NCI-H2081 treated with DMSO at 0.1 percent for 48 hours (cell line): Measurements from ENCODE around the gene RAC2.
"Not testable (repeated sequence)": the region's sequence is repeated elsewhere in the genome, so short reads cannot be mapped to it uniquely, and the experiment has no call there.

Source experiments
- DNase-seq: peaks from one replicate; lab custom pipeline; 2025; lab: John Stamatoyannopoulos, UW

RAC2 gene

GRCh38 chr22:37234736-37235711 is 9.0 kb downstream of the RAC2 start:
- DNase-seq = no peak

DNA sequence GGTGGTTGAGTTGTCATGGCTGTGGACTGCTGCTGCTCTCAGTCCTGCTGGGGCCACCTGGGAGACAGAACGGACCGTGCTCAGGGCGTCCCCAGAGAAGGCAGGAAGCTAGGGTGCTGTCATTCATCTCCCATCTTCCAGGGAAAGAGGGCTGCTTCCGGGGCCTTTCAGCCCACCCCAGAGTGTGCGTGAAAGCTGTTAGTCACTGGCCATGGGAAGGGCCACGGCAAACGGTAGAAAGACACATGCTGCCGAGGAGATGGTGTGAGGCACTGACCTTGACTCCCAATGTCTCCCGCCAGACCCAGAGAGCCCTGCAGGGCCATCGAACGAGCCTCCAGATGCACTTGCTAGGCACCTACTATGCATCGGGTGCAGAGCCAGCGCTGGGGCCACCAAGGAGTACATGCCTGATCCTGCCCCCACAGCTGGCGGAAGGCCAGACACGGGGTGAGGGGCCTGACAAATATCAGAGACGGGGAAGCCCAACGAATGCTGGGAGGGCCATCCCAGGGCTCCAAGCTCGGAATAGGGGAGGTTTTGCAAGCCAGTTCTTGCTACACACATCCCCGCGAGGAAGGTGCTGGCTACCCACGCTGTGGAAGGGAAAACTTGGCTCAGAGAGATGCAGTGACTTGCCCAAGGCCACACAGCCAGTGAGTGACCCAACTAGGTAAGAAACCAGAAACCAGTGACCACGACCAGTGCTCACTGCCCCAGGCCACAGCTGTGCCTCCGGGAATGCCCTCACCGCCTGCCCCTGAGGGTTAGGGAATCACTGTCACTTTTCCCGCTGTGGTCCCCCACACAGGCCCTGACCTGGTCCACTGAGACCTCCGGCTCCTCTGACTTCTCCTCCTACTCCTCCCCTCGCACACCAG is 10.1 kb downstream of the RAC2 start:
- no peak for DNase-seq

DNA sequence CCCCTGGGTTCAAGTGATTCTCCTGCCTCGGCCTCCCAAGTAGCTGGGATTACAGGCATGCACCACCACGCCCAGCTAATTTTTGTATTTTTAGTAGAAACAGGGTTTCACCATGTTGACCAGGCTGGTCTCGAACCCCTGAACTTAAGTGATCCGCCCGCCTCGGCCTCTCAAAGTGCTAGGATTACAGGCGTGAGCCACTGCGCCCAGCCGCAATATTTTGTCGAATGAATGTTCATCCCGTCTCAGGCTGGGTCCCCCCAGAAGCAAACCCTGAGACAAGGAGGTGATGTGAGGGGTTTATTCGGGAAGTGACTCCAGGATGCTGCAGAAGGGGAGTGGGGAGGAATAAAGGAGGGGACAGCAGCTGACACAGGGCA is 10.7 kb downstream of the RAC2 start:
- DNase-seq = not testable (repeated sequence)

- DNase-seq = no peak
These were observed 11.7 kb downstream of the RAC2 start for GRCh38 chr22:37232140-37232998.

DNA sequence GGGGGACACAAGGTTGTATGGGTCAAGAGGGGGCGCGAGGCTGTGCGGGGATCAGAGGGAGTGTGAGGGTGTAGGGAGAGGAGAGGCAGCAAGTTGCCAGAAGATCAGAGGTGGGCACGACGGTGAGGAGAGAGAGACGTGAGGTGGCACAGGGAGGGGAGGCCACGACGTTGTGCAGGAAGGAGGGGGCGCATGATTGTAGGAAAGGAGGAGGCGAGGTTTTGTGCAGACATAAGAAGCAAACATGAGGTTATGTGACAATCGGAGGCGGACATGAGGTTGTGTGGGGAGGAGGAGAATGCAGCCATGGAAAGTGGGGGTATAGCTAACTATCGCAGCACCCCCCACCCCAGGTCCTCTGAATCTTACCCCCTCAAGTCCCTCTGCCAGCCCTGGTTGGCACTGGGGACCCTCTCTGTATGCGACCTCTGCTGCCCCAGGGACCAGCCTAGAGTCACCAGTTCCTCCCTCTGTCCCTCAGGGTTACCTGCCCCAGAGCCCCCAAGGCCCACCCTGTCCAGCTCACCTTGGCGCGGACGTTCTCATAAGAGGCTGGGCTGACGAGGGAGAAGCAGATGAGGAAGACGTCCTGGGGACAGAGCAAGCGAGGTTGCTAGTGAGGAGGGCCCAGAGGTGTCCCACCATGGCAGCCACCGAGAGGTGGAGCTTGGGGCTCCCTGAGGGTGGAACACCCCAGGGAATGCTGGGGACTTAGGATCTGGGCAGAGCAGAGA is 12.5 kb downstream of the RAC2 start:
- no peak for DNase-seq

GRCh38 chr22:37230673-37231405 is 13.2 kb downstream of the RAC2 start:
- no peak for DNase-seq

DNA sequence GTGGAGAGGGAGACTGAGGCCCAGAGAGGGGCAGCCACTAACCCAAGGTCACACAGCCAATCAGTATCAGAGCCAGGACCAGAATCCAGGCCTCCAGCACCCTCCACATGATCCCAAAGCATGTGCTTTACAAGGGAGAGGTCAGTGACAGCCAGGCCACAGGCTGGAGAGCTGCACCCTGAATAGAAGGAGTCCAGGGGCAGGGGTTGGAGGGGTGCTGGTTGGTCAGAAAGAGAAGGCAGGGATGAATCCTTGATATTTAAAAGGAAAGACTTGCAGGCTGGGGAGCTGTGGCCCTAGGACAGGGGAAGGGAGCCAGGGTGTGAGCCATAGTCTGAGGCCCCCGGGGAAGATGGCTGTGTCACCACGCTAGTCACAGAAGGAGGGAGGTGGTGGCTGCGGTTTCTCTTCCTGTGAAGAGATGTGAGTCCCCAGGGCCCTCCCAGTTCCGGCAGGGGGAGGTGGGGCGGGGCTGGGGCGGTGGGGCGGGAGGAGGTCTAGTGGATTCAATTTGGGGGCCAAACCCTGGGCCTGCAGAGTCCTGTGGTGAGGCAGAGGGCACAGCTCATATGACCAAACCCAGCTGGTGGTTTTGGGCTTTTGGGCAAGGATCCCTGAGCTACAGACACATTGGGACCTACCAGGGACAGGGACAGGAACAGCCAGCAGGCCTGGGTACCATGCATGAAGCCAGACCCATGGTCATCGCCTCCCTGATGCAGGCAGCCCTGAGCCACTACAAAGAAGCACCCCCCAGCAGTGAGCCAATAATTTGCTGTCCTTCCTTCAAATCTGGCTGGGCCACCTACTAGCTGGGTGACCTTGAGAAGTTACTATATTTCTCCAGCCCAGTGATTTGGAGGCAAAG is 14.0 kb downstream of the RAC2 start:
- no peak for DNase-seq

GRCh38 chr22:37229012-37229804 is 14.9 kb downstream of the RAC2 start:
- DNase-seq = no peak

GRCh38 chr22:37228106-37229011 is 15.7 kb downstream of the RAC2 start:
- DNase-seq = no peak

GRCh38 chr22:37226514-37226913 is 17.6 kb downstream of the RAC2 start:
- DNase-seq = no peak

DNA sequence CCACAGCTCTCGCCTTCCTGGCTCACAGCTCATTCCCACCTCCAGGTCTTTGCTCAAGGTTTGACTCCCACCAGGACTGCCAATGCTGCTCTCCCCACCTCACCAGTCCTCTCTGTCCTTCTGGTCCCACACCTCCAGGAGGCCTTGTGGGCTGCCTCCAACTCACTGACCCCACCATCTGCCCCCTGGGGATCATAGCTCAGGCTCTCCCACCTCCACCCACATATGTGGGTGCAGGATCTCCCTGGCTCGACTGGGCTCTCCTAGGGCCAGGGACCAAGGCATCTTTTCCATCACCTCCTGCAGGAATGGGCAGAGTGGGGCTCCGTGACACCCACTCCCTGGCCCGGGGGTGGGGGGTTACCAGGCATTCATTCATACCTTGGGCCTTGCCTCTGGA is 18.0 kb downstream of the RAC2 start:
- no peak for DNase-seq

- DNase-seq = no peak
These were observed 18.6 kb downstream of the RAC2 start for GRCh38 chr22:37225481-37225880.

DNA sequence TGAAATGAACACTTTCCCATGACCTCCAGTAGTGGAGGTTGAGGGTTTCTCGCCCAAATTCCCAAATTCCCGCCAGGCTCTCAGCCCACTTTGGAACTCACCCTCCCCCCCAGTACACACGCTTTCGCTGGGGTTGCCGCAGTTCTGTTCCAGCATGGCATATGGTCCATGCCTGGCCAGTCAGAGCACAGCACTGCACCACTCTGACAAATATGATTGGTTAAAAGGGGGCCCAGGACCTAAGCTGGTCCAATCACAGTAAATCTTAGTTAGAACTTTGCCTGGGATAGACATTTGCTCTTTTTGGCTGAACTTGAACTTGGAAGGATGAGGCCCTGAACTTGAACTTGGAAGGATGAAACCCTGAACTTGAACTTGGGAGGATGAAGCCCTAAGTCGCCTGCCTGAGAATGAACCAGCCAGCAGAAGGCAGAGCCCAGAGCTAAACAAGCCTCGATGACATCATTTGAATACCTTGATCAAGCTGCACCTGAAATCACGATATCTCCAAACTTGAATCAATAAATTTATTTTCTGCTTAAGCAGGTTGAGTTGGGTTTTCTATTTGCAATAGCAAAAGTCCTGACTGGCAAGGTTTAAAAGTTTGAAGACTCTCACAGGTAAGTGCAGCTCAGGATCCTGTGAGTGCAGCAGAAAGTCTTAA is 19.2 kb downstream of the RAC2 start:
- DNase-seq = no peak

DNA sequence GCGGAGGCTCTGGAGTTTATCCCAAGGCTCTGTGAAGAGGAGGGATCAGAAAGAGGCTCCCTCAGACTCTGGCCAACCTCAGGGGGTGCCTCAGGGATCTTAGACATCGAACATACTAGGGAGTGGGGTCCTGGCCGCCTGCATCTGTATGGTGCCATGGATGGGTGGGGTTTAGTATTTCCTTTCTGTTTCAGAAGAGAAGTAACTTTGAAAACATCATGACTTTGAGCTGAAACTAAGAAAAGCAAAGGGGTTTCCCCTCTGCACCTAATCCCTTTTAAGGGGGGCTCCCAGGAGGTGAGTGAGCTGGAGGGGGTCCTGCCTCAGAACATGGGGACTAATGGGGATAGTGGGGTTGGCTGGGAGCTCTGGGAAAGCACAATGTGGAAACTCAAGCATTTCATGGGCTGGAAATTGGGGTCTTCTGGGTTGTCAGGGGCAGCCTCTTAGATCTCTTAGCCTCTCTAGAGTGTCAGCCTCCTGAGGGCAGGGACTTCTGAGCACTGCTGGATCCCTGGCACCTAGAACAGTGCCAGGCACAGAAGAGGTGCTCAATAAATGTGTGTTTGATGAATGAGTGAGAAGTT is 20.0 kb downstream of the RAC2 start:
- no peak for DNase-seq

DNA sequence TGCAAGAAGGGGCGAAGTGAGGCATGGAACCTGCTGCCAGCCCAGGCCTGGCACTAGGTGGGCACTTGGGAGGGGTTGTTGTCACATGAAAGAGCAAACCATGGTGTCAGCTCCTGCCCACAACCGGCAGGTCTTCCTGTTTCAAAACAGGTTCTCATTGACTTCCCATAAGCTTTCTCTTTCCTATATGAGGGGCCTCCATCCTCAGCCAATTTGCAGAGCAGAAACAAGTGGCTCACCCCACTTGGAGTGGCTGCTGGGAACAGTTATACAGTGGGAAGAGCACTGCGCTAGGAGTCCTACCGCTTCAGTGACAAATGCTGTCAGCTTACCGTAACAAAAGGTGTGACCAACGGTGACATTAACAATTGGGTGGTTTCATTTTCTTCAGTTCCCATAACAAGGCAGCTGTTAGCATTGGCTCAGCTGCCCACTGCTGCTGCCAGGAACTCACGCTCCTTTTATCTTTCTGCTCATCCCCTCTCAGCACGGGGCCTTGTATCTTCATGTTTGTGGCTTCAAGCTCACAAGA is 21.6 kb downstream of the RAC2 start:
- DNase-seq = no peak
